HG03095 (cell line): Measurements from ENCODE around the gene USP1.

Source experiments
- ATAC-seq: cut with Tn5 transposase; IDR thresholded peaks from one replicate; pipeline ENCODE4 v1.9.1; 2021; ENCODE audit warnings: moderate library complexity; ENCODE audit not compliant: unreplicated experiment

The USP1 gene

GRCh38 chr1:62426237-62426636, 10.6 kb upstream of the USP1 start:
- no peak for ATAC-seq

GRCh38 chr1:62426794-62427193, 10.1 kb upstream of the USP1 start:
- ATAC-seq: no peak

- ATAC-seq: no peak
Observed at GRCh38 chr1:62428351-62428750, 8.5 kb upstream of the USP1 start.

- ATAC-seq: no peak
Observed at GRCh38 chr1:62429581-62429980, 7.3 kb upstream of the USP1 start.

GRCh38 chr1:62433861-62434617, 2.8 kb upstream of the USP1 start:
- no peak for ATAC-seq

GRCh38 chr1:62434618-62435001, 2.2 kb upstream of the USP1 start:
- no peak for ATAC-seq

- ATAC-seq: no peak
Observed at GRCh38 chr1:62435231-62436038, 1.4 kb upstream of the USP1 start.

GRCh38 chr1:62436039-62436465, 797 bp upstream of the USP1 start:
- peak; percentile 65 for ATAC-seq

- ATAC-seq: peak; percentile 0
Observed at GRCh38 chr1:62437273-62437940, 558 bp downstream of the USP1 start.

- ATAC-seq: no peak
Observed at GRCh38 chr1:62438163-62438562, 1.3 kb downstream of the USP1 start.

- peak; percentile 19 for ATAC-seq
Observed at GRCh38 chr1:62439652-62440371, 3.0 kb downstream of the USP1 start.

GRCh38 chr1:62444701-62445100, 7.9 kb downstream of the USP1 start:
- ATAC-seq: no peak

- no peak for ATAC-seq
Observed at GRCh38 chr1:62448221-62448933, 11.5 kb downstream of the USP1 start.

GRCh38 chr1:62450301-62450700, 13.5 kb downstream of the USP1 start:
- no peak for ATAC-seq

- ATAC-seq: no peak
Observed at GRCh38 chr1:62452951-62453350, 16.1 kb downstream of the USP1 start.

- ATAC-seq: no peak
Observed at GRCh38 chr1:62457955-62458354, 21.1 kb downstream of the USP1 start.

GRCh38 chr1:62462370-62462769, 25.5 kb downstream of the USP1 start:
- ATAC-seq: no peak

GRCh38 chr1:62467092-62467491, 30.2 kb downstream of the USP1 start:
- no peak for ATAC-seq

- ATAC-seq: no peak
Observed at GRCh38 chr1:62476525-62477219, 39.8 kb downstream of the USP1 start.

- no peak for ATAC-seq
Observed at GRCh38 chr1:62481681-62482080, 44.8 kb downstream of the USP1 start.
